Glomerular visceral epithelial cell (primary cell): ENCODE measurements around the gene POLD2.

Experiments used
- DNase-seq: peaks from one replicate; pipeline ENCODE4 v3.0.0-alpha.2; 2016; ENCODE audit errors: extremely low spot score

The POLD2 gene

DNA sequence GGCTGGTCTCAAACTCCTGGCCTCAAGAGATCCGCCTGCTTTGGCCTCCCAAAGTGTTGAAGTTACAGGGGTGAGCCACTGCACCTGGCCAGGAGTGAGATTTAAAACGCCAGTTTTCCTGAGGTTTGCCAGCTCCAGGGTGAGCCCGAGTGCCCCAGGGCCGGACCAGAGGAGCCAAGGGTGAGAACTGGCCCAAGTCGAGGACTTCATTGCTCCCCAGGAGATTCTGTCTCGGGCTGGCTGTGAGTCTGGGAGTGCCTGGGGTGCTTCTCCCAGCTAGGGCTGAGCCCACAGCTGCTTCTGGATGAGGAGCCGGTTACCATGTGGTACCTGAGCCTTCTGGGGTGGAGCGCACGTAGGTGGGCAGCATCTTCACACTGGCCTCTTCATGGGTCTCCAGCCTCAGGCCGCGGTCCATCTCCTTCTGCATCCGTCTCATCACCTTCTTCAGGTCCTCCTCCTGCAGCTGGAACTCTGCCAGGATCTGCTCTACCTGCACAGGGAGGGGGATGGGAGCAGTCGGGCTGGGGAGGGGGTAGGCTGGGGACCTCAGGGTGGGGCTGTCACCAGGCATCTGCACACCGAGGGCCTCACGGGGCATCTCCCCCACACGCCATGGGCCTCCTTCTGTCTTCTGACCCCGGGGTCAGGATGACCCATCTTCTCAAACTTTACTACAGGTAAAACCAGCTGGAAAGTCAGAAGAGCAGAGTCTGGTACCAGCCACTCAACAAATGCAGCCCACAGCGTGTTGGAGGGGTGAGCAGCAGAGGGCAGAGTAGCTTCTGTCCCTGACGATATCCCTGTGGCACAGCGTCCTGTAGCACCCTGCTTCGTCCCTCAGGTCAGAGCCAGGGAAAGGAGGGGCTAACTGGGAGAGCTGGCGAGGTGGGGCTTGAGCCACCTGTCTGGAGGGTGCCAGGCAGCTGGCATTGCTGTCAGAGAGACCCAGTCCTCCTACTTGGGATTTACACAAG is 29.9 kb upstream of the POLD2 start:
- no peak for DNase-seq

DNA sequence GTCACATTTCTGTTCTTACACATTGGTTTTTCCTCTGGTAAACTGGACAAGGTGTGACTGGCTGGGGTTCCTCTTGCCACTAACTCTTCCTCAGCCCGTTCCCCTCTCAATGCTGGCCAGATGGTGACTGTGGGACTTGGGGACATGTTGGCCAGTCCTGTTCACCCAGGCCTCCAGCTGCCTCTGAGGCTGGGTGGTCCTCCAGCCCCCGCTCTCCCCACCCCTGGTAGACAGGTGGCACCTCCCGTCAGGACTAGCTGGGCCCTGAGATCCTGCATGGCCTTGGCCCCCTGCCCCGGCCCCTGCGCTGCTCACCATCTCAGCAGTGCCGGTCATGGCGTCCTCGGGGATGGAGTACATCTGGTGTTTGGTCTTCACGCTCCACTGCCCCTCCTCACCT is 28.6 kb upstream of the POLD2 start:
- DNase-seq = no peak

DNA sequence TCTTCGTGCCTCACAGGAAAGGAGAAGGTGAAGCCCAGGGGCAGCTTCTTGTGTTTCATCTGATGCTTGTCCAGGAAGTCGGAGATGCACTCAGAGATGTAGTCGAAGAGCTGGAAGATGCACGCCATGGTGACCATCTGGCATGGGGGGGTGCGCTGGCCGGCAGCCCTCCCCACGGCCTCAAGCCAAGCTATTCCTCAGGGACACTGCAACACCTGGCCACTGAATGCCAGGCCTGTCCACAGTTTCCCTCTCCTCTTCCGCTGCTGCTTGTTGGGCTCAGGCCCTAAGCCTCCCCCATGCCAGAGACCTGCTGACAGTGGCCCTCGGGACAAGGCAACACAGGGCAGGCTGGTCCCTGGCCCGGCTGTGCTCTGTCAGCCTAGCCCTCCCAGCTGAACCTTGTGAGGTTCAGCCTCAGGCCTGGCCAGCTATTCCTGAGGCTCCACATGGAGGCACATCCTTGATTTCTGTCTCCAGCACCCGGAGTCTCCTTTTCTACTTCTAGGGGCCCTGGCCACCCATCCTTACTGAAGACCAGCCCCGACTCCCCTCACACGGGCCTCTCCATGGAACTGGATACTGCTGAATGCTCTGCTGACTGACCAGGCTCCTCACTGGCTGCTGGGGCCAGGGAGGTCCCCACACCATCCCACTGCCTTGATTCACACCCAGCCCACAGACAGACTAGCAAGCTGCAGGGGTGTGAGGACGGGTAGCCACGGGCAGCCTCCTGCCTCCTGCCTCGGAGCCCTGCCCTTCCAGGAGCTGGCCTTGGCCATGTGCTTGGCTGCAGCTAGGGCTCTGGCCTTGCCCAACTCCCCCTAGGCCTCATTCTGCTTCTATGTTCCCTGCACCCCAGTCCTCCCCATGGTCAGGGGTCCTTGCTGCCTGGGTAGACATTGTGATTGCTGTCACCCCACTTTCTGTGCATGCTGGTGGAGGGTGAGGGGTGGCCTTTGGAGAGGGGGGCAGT is 27.9 kb upstream of the POLD2 start:
- DNase-seq = no peak

DNA sequence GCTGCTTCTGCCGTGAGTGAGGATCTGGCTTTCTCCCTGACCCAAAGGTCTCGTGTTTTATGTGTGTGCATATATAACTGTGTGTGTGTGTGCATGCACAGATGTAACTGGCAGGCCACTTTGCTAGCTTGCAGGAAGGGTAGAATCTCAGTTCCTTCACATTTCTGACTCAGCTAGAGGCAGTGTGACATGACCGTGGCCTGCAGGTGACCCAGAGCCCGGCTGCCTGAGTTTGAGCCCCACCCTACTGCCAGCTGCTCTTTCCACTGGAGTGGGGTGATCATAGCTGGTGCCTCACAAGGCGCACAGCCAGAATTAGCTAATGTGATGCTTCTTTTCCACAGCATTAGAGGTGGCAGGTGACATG is 27.1 kb upstream of the POLD2 start:
- DNase-seq = no peak

DNA sequence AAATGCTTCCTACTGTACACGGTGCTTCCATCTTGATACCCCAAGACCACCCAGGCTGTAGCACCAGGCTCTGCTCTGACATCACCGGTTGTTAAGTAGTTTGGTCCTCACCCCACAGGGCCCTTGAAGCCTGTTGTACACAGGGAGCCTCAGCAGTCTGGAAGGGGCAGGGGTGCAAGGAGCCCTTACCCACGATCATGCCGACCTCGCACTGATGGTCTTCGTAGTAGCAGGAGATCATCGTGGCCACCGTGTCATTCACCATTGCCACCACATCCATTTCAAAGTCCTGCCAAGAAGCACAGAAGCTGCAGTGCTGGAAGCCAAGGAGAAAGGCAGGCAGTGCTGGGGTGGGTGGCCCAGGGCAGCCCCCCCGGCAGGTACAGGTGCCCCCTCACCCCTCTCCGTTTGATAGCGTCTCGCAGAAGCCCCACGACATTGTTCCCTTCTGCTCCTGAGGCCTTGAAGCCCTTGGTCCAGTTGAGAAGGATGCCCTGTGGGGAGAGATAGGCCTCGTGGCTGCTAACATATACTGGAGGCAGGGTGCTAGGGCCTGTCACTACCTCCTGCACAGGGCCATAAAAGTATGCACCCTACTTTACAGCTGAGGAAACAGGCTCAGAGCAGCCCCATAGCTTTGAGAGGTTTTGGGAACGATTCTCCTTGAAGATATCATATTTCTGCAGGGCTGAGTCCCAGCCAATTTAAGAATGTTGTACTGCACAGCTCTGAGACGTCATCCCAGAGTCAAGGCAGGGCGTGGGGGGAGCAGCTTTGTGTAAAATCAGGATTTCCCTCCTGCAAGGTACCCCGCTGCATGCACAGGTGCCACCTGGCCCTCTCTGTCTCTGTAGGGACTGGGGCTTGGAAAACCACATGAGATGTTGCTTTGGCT is 26.5 kb upstream of the POLD2 start:
- DNase-seq = no peak

DNA sequence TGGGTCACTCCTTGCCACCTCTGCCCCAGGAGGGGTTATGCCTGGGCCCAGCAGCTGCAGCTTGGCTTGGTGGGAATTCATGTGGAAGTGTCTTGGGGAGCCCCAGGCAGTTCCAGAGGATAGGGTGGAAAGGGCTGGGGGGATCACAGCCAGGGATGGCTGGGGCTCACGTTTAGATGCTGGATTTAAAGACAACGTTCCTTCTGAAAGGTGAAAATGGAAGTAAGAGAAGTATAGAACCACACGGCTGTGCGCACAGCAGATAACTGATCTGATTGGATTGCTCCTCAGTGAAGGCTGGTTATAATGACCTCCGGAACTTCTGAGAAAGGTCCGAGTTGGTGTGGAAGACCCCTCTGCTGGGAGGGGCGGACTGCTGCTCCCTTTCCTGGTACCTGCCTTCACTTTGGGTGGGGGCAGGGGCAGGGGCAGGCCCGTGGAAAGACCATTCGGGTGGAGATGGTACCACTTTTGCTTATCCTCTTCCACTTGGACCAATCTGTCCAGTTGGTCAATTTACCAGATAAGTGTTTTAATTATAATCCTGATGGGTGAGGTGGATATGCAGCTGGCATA is 25.7 kb upstream of the POLD2 start:
- no peak for DNase-seq

DNA sequence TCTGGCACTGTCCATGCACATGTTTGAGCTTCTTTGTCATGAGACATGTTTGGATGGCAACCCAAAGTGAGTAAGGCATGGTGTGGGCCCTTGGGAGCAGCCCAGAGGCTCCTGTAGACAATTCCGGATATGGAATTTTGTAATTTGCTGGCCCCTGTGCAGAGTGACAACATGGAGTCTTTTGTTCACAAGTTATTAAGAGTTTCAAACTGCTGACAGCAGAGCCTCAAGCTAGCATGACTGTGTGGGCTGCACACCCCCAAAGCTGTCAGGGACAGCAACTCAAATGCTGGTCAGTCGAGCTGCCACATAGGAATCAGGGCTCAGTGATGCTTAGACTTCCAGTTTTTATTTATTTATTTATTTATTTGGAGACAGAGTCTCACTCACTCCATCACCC is 24.8 kb upstream of the POLD2 start:
- no peak for DNase-seq

DNA sequence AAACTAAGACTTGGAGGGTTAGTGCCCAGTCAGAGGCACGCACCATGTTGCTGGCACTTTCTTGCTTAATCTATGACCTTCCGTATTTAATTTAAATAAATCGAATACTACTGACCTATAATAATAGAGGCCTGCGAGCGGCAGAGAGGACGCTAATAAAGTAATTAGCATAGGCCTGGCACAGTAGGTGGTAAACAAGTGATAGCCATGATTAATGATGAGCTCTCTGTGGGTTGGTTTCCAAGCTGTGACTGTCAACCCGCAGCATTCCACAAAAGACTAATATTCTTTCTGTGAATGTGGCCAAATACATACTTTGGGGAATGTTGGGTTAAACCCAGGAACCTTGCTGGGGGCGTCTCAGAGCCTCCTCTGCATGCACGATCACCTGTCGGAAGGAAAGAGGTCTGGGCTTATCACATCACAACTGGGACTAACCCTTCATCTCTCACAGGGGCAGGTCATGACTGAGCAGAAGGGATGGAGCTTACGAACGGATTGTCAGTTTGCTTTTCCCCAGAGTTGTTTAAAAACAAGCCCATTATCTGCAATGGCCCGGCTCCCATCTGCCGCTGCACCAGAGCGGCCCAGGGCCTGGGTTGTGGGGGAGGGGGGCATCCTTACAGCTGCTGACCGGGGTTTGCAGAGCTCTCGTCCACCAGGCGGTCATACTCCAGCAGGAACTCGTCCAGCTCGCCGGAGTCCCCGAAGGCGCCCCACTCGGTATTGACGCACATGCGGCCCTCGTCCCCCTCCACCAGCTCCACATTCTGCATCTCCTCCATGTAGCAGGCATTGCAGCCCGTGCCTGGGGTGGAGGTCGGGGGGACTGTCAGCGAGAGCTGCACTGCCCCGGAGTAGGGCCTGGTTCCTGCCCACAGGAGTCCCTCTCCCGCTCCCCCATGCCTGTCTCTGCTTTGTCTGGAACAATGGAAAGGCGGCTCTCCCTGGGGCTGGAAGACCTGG is 24.0 kb upstream of the POLD2 start:
- no peak for DNase-seq

DNA sequence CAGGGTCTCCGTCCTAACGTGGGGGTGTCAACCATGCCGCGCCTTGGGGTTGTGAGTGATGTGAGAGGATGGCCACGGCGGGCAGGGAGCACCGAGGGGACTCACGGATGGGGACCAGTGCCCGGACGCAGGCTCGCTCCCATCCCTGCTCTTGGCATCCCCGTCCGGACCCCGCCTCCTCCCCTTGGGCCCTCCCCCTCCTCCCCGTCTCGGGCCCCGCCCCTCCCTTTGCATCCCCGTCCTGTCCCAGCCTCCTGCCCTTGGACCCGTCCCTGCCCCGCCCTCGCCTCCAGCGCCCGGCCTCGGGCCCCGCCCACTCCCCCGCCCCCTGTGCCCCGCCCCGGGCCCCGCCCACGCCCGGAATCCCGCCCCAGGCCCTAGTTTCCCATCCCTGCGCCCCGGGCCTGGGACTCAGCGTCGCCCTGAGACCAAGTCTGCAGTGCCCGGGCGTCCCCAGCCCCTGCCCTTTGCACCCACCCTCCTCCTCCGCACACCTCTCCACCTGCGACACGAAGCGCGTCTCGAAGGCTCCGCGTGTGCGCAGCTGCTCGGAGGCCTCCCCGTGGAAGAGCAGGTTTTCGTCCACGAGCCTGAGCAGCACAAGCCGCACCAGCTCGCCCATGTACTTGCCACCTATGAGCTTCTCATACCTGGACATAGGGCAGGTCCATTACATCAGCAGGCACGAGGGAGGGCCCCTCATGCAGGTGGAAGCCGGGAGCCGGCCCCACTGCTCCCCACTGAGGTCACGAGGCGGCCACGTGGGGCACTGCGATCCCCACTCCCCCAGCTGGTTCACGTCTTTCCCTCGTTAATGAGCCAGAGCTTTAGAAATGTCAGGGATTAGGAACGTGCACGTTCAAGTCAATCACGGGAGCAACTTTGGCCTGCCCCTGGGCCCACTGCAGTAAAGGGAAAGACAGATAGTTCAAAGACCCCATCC is 22.9 kb upstream of the POLD2 start:
- DNase-seq = peak; percentile 44

DNA sequence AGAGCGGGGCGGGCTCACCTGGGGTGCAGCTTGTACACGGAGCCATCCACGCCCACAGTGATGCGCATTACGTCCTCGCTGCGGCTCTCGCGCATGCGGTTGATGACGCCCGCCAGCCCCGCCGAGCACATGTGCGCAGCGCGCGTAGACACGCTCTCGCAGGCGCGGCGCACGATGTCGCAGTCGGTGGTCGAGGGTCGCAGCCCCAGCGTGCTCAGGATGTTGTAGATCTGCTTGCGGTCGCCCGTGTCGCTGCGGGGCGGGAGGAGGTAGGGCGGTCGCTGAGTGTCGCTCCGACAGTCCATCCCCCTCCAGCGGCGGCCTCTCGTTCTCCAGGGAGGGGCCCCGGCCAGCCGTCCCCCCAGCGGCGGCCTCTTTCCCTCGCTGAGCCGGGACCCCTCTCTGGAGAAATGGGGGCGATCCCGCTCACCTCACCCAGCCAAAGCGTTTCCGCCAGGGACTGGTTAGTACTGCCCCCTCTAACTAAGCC is 22.2 kb upstream of the POLD2 start:
- DNase-seq = no peak

DNA sequence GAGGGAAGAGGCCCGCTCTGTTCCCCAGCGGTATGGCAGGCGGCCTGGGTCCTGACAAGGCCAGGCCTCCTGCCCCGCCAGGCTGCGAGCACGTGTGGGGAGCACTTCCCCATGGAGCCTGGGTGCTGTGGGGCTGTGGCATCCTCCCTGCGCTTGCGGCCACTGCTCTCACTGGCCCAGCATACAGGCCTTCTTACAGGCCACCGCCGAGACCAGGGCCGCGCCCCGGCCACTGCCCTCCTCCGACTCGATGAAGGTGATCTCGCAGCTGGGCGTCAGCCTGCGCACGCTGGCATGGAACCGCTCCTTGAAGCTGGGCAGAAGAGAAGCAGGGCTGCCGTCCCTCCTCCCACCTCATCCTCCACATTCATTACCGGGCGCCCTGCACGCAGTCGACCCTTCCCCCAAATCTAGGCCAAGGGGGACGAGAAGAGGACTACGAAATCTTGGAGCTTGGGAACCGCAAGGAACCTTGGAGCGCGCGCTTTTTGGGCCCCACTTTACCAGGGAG is 21.7 kb upstream of the POLD2 start:
- no peak for DNase-seq

DNA sequence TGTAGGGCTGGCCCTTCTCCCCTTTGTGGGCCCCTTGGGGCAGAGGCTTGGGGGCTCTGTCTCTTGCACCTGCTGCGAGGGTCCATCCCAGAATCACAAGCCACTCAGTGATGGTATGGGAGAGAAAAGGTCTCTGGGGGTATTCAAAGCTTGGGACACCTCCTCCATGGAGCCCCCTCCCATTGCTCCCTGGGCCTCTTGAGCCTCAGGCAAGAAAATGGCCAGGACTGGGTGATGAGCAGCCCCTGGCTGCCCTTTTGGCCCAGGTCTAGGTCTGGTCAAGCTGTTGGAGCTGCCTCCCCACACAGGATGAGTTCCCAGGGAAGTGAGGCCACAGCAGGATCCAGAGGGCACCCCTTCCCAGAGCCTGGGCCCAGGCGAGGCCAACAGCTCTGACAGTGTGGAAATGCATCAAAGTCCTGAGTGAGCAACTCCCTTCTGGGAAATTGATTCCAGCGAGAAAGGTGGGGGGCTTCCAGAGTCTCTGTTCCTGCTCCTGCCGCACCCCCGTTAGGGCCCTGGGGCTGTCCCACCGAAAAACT is 21.1 kb upstream of the POLD2 start:
- DNase-seq = no peak

DNA sequence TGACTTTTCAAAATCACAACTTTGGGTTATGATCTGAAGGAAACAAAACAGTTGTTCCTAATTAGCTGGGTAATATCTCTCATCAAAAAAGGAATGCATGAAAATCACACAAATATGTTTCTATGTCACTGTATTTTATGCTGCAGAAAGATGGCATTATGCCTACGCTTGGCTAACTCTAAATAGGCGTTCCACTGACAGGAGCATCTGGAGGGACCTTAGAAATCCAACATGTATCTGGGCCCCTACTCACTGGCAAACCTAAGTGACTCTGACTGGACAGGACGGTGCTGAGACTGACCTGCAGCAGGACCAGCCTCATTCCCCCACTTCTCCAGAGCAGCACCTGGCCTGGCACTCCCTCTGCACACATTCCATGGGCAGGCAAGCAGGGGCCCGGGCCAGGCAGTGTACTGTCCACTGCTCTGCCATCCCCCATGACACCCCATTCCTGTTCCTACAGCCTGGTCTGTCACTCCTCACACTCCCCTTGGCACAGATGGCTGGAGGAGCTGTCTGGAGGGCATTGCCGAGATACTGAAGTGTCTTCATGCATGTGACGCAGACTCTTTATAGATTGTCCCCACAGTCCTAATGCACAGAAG is 20.4 kb upstream of the POLD2 start:
- no peak for DNase-seq

DNA sequence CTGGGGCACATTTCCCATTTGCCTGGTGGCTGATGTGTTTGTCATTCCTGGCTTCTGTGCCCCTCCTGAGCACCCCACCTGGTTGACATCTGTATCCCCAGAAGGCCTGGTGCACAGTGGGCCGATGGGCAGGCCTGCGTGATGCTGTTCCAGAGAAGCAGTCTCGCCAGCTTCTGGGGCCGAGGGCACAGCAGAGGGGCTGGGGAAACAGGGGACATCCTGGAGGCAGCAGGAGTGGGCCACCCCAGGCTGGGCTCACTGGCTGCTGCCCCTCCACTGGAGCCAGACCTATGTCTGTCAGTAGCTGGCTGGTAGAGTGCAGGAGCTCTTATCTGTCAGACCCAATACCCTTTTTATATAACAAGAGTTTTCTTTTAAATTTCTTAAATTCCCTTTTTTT is 18.7 kb upstream of the POLD2 start:
- no peak for DNase-seq

DNA sequence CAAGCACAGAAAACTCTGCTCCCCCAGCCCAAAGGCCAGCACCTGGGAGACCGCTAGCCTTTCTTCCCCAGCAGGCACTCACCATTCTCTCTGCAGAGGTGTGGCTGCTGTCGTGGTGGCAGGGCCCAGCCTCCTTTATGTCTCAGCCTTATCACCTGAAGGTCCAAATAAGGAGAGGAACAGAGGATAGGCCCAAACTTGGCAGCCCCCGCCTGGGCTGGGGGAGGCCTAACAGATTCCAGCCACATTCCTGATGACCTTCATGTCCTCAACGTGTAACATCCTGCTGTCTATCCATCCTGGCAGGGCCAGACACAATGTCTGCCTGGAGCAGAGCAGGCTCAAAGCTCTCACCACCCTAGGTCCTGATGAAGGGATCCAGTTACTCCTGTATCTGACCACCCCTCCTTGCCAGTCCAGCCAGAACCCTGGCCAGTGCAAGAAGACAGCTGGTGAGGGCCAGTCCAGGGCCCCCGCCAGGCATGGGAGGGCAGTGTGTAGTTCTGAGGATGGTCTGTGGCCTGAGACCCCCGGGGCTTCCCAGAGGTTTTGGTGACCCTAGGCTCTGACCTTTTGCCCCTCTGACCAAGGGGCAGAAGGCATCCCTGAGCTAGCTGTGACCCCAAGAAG is 18.0 kb upstream of the POLD2 start, which contains the start of gene MYL7:
Gene MYL7 (minus strand): TSS at position 112 of the 630 bp plus-strand sequence. CDS start 27 bp downstream, at position 85.
- DNase-seq = no peak

DNA sequence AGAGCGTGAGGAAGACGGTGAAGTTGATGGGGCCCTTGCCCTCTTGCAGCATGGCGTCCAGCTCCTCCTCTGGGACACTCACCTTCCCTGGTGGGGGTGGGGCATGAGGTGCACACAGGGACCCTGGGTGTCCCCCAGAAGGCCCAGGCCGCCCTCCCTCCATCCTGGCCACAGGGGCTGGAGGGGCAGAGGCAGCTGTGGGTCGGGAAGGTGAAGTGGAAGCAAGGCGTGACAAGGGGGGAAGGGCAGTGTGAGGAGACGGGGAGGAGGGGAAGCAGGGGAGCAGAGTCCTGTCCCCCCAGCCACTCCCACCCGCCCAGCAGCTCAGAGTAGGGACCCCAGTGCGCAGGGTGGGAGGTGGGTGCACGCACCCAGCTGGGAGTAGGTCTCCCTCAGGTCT is 17.0 kb upstream of the POLD2 start:
- DNase-seq = no peak
